ENCODE data around the gene BAZ2B. TPM values are rescaled to one million over a fixed set of nuclear protein-coding genes. Genes with fewer than 3 reads are reported as not detected.
"Not testable (repeated sequence)": the region's sequence is repeated elsewhere in the genome, so short reads cannot be mapped to it uniquely, and the experiment has no call there.

BAZ2B gene
- total and polyA plus RNA-seq, 3 donors from 2014 or later = 23.5 to 132 (median 119) TPM

GRCh38 chr2:159633219-159633618, 16.9 kb upstream of the BAZ2B start:
- intact Hi-C loops (cut with DNase I; ENCODE audit: low total_unique reads) = no loop called here
- 94 to 99% methylated on average over 2 of the region's 2 CpGs for WGBS, 2 donors
- no peak overlapping the region for H3K4me3 ChIP-seq
- DNase-seq = no peak
- no peaks in the 10 kb centered on the region for H3K4me1 ChIP-seq
- no peaks in the 10 kb centered on the region for H3K36me3 ChIP-seq (ENCODE audit: low read depth, missing control alignments)
- H3K9me3 ChIP-seq = no peaks in the 10 kb centered on the region
- TF ChIP-seq POLR2A (IDR thresholded peaks at IDR 0.05) (no peak), CTCF (IDR thresholded peaks at IDR 0.05) (no peak)
- H3K27me3 ChIP-seq = no peaks in the 10 kb centered on the region
- H3K27ac ChIP-seq = no peak overlapping the region

DNA sequence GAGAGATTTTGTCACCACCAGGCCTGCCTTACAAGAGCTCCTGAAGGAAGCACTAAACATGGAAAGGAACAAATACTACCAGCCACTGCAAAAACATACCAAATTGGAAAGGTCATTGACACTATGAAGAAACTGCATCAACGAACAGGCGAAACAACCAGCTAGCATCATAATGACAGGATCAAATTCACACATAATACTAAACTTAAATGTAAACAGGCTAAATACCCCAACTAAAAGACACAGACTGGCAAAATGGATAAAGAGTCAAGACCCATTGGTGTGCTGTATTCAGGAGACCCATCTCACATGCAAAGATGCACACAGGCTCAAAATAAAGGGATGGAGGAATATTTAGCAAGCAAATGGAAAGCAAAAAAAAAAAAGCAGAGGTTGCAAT, 9.3 kb upstream of the BAZ2B start:
- H3K9me3 ChIP-seq; H3K36me3 ChIP-seq (ENCODE audit: low read depth, missing control alignments); DNase-seq; intact Hi-C loops (cut with DNase I; ENCODE audit: low total_unique reads); H3K4me1 ChIP-seq; H3K27ac ChIP-seq; H3K27me3 ChIP-seq; H3K4me3 ChIP-seq: not testable (repeated sequence)
- WGBS, 2 donors = 90 to 95% methylated on average over 2 of the region's 2 CpGs

DNA sequence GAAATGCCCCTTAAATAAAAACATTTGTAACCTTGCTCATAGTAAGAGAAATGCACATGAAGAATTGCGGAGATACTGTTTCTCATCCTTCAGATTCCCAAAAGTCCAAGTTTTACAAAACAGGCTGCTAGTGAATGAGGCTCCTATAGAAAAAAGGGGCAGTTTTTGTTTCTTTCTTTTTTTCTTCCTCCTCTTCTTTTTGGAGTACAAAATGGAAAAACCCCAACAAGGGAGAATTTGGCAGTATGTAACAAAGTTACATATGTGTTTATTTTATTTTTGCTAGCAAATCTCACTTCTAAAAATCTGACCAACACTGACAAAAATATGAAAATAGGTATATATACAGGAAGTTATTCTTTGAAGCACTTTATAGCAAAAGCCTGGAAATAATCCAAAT, 7.1 kb upstream of the BAZ2B start:
- Histone ChIP-seq H3K27ac (no peak overlapping the region), H3K4me1 (no peaks in the 10 kb centered on the region), H3K9me3 (no peaks in the 10 kb centered on the region), H3K4me3 (no peak overlapping the region), H3K36me3 (ENCODE audit: low read depth, missing control alignments) (no peaks in the 10 kb centered on the region), H3K27me3 (no peaks in the 10 kb centered on the region)
- intact Hi-C loops (cut with DNase I; ENCODE audit: low total_unique reads) = no loop called here
- WGBS, 2 donors = 85 to 93% methylated on average over 1 of the region's 1 CpG
- DNase-seq = no peak
- TF ChIP-seq CTCF (IDR thresholded peaks at IDR 0.05) (no peak), POLR2A (IDR thresholded peaks at IDR 0.05) (no peak)

- no peak for DNase-seq
- WGBS, 2 donors = 94 to 97% methylated on average over 2 of the region's 2 CpGs
- Histone ChIP-seq H3K27ac (no peak overlapping the region), H3K9me3 (no peaks in the 10 kb centered on the region), H3K4me3 (no peak overlapping the region), H3K36me3 (ENCODE audit: low read depth, missing control alignments) (no peaks in the 10 kb centered on the region), H3K27me3 (no peaks in the 10 kb centered on the region), H3K4me1 (peaks cover 2% of the 10 kb centered on the region)
- intact Hi-C loops (cut with DNase I; ENCODE audit: low total_unique reads) = no loop called here
- TF ChIP-seq POLR2A (IDR thresholded peaks at IDR 0.05) (no peak), CTCF (IDR thresholded peaks at IDR 0.05) (no peak)
These were observed 6.6 kb upstream of the BAZ2B start for GRCh38 chr2:159622966-159623365.

GRCh38 chr2:159620796-159621195, 4.4 kb upstream of the BAZ2B start:
- H3K4me3 ChIP-seq = no peak overlapping the region
- DNase-seq = no peak
- TF ChIP-seq CTCF (IDR thresholded peaks at IDR 0.05) (no peak), POLR2A (IDR thresholded peaks at IDR 0.05) (no peak)
- H3K27ac ChIP-seq = no peak overlapping the region
- WGBS, 2 donors = 90 to 93% methylated on average over 2 of the region's 2 CpGs
- no peaks in the 10 kb centered on the region for H3K36me3 ChIP-seq (ENCODE audit: low read depth, missing control alignments)
- H3K4me1 ChIP-seq = peaks cover 5% of the 10 kb centered on the region
- no peaks in the 10 kb centered on the region for H3K9me3 ChIP-seq
- H3K27me3 ChIP-seq = no peaks in the 10 kb centered on the region
- intact Hi-C loops (cut with DNase I; ENCODE audit: low total_unique reads) = no loop called here

Data from testis (tissue), 3 donors.